Duodenal mucosa (tissue), 2 donors: ENCODE results near the gene ROBO1.

Source experiments
- H3K27ac ChIP-seq: one replicate; pipeline ENCODE4 v1.7.0; 2013; ENCODE audit warnings: low read depth, low read length
- H3K27me3 ChIP-seq, 2 donors: one replicate each; pipeline ENCODE4 v1.7.0; 2013; ENCODE audit warnings: low read length in 2 of 2, control low read depth in 1 of 2; ENCODE audit not compliant: insufficient read depth in 2 of 2, control insufficient read depth in 1 of 2
- H3K36me3 ChIP-seq, 2 donors: one replicate each; pipeline ENCODE4 v1.7.0; 2013; ENCODE audit warnings: low read length in 2 of 2, control low read depth in 1 of 2; ENCODE audit not compliant: insufficient read depth in 2 of 2, control insufficient read depth in 1 of 2
- H3K4me1 ChIP-seq, 2 donors: one replicate each; pipeline ENCODE4 v1.7.0; 2013; ENCODE audit warnings: low read length in 2 of 2, control low read depth in 1 of 2; ENCODE audit not compliant: insufficient read depth in 2 of 2, control insufficient read depth in 1 of 2
- H3K4me3 ChIP-seq, 2 donors: one replicate each; pipeline ENCODE4 v1.7.0; 2013; ENCODE audit warnings: low read length in 2 of 2, low read depth in 1 of 2
- H3K9ac ChIP-seq, 2 donors: one replicate each; pipeline ENCODE4 v1.7.0; 2013; ENCODE audit warnings: low read length in 2 of 2, low read depth in 1 of 2
- H3K9me3 ChIP-seq, 2 donors: one replicate each; pipeline ENCODE4 v1.7.0; 2013; ENCODE audit warnings: low read length in 2 of 2, control low read depth in 1 of 2; ENCODE audit not compliant: control insufficient read depth in 1 of 2

The ROBO1 gene

DNA sequence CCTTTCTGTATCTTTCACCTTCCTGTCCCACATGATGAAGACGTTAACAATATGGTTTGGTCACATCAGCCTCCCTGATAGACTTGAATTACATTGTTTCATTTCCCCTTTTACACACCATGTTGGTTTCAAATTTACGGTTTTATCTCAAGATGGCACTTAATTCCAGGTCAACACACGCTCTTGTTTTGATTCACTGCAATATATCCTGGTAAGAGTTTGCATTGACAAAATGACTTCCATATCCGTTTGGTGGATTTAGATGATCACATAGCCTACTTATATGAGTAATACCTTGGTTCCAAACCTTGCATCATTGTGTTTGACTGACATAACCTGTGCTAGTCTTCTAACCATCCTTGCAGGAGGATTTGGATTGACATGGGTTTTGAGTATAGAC, 499.4 kb downstream of the ROBO1 start:
- Histone ChIP-seq H3K36me3 (no peaks in the 10 kb centered on the region), H3K9me3 (no peaks in the 10 kb centered on the region), H3K9ac (no peak overlapping the region), H3K27ac (no peak overlapping the region), H3K4me1 (no peaks in the 10 kb centered on the region), H3K4me3 (no peak overlapping the region), H3K27me3 (no peaks in the 10 kb centered on the region)

DNA sequence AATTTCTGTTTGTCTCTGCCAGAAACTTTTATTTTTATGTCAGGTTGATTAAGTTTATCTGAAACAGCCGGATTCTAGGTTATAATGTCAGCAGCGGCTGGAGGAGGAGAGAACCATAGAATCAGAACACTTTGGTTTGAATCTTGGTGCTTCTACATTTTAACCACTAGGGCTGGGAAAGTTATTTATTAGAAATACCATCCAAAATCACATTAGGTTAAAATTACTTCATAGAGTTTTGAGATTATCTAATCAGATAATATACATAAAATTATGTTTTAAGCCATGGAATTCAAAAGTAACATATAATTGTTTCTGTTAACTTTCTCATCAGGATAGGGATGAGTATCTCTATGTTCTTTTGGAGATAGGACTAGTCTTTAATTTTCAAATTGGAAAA, 502.9 kb downstream of the ROBO1 start:
- H3K9ac ChIP-seq = no peak overlapping the region
- H3K9me3 ChIP-seq = no peaks in the 10 kb centered on the region
- no peak overlapping the region for H3K27ac ChIP-seq
- H3K36me3 ChIP-seq = no peaks in the 10 kb centered on the region
- H3K27me3 ChIP-seq = no peaks in the 10 kb centered on the region
- H3K4me1 ChIP-seq = no peaks in the 10 kb centered on the region
- no peak overlapping the region for H3K4me3 ChIP-seq

DNA sequence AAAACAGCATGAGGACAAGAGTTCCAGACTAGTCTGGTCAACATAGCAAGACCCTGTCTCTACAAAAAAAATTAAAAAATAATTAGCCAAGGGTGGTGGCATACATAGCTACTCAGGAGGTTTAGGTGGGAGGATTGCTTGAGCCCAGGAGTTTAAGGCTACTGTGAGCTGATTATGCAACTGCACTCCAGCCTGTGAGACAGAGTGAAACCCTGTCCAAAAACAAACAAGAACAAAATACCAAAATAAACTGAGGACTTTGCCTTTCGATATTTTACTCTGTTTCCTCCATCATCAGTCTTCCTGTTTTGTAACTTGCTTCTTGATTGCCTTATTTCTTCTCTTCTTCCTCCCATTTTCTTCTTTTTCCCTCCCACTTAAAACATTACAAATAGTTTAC, 504.4 kb downstream of the ROBO1 start:
- H3K9ac ChIP-seq = no peak overlapping the region
- no peaks in the 10 kb centered on the region for H3K36me3 ChIP-seq
- H3K27me3 ChIP-seq = no peaks in the 10 kb centered on the region
- no peaks in the 10 kb centered on the region for H3K4me1 ChIP-seq
- H3K9me3 ChIP-seq = no peaks in the 10 kb centered on the region
- no peak overlapping the region for H3K27ac ChIP-seq
- H3K4me3 ChIP-seq = no peak overlapping the region

DNA sequence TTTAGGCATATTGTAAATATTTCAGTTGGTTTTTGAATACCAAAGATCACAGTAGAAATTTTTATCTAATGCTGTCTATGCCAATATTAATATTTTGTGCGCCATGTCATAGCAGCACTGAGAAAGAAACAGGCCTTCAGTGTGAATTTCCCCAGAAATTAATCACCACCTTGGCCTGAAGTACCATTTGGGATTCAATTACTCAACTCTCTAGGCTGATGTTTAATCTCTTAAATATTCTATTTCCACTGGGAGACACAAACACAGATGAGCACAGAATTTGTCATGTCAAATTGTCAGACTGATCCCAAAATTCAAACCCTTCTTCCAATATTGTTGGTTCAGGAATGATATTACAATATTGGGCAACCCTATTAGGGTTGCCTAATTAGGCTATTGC, 509.3 kb downstream of the ROBO1 start:
- Histone ChIP-seq H3K27ac (no peak overlapping the region), H3K4me1 (no peaks in the 10 kb centered on the region), H3K36me3 (no peaks in the 10 kb centered on the region), H3K9ac (no peak overlapping the region), H3K27me3 (no peaks in the 10 kb centered on the region), H3K9me3 (no peaks in the 10 kb centered on the region), H3K4me3 (no peak overlapping the region)

DNA sequence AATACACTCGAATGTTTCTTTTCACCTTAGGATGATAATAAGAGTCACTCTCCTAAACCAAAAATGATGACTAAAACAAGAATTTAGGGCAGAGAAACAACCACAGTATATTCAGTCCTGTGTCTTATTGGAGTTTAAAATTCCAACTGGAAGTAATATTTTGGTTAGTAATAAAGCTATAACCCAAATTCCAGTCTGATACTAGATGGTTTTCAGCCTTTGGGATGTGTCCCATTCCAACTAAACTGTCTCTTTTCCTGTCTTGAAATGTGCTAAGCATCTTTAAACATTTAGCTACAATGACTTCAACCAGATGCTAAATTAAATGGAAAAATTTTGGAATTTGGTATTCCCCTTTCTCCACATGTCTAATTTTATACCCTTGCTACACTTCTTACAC, 510.0 kb downstream of the ROBO1 start:
- no peak overlapping the region for H3K27ac ChIP-seq
- no peaks in the 10 kb centered on the region for H3K36me3 ChIP-seq
- no peak overlapping the region for H3K9ac ChIP-seq
- H3K9me3 ChIP-seq = no peaks in the 10 kb centered on the region
- no peak overlapping the region for H3K4me3 ChIP-seq
- no peaks in the 10 kb centered on the region for H3K4me1 ChIP-seq
- H3K27me3 ChIP-seq = no peaks in the 10 kb centered on the region

DNA sequence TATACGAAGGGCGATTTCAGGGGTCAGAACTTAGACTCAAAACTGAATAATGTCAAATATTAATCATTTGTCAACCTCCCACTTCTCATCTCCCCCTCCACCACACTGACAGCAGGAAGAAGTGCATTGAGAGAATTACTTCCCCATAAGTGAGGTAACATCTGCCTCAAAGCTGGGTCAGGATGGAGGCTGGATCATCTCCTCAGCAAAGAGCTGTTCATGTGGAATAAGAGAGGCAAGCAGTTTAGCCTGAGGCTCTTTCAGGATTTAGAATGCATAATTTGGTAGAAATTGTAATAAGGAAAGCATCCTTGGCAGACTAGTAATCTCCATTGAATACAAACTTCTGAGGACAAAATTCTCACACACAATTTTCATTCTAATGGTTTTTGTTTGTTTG, 512.1 kb downstream of the ROBO1 start:
- no peak overlapping the region for H3K27ac ChIP-seq
- no peak overlapping the region for H3K4me3 ChIP-seq
- no peaks in the 10 kb centered on the region for H3K4me1 ChIP-seq
- H3K27me3 ChIP-seq = no peaks in the 10 kb centered on the region
- H3K36me3 ChIP-seq = no peaks in the 10 kb centered on the region
- no peak overlapping the region for H3K9ac ChIP-seq
- no peaks in the 10 kb centered on the region for H3K9me3 ChIP-seq

DNA sequence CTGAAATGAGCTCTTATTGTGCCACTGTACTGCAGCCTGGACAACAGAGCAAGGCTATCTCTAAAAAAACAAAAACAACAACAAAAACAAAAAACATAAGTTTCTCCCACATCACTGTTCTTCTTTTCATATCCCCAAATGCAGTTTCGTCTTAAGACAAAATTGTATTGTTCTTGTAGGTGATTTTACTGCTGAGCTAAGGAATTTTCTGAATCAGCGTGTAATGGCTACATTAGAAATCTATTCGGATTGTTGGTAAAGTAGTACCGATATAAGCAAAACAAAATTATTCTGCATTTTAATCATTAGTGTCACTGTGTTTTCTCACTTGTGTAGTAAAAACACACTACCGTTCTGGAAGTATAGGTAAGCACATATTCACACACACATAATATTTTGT, 512.5 kb downstream of the ROBO1 start:
- Histone ChIP-seq H3K9ac (no peak overlapping the region), H3K36me3 (no peaks in the 10 kb centered on the region), H3K27ac (no peak overlapping the region), H3K4me3 (no peak overlapping the region), H3K9me3 (no peaks in the 10 kb centered on the region), H3K27me3 (no peaks in the 10 kb centered on the region), H3K4me1 (no peaks in the 10 kb centered on the region)

DNA sequence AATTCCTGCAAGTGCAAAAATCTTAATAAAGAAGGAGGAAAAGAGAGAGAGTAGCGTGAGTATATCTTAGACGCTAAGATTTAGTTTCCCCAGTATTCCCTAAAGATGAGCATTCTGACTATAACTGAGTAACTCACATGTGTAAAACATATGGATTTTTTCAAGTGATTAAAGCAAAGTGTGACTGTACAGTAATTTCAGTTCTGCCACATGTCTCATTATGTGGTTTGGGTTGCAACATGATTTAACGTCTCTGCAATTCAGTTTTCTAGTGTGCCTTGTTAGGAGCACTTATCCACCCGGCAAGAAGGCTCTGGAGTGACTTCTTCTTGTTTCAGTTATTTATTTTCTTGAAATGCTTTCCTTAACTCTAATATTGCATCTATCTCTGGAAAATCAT, 514.1 kb downstream of the ROBO1 start:
- Histone ChIP-seq H3K9me3 (no peaks in the 10 kb centered on the region), H3K27me3 (no peaks in the 10 kb centered on the region), H3K27ac (no peak overlapping the region), H3K9ac (no peak overlapping the region), H3K4me1 (no peaks in the 10 kb centered on the region), H3K4me3 (no peak overlapping the region), H3K36me3 (no peaks in the 10 kb centered on the region)

DNA sequence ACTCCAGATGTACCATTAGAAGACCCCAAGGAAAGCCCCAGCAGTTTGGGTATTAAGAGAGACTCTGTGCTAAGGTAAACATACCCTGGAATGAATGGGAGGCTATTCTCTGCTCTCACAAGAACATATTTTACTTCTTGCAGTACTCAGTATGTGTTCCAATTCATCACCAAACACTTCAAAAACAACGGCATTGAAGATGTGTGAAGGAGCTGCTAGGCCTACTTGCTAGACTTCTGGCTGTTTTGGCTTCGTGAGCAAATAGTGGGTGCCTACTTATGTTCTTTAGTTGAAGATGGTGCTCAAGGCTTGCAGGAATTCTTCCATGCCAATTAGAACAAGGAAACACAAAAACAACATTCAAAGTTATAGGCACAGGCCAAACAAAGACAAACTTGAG, 514.5 kb downstream of the ROBO1 start:
- no peak overlapping the region for H3K27ac ChIP-seq
- no peaks in the 10 kb centered on the region for H3K4me1 ChIP-seq
- H3K9ac ChIP-seq = no peak overlapping the region
- no peaks in the 10 kb centered on the region for H3K36me3 ChIP-seq
- no peak overlapping the region for H3K4me3 ChIP-seq
- H3K27me3 ChIP-seq = no peaks in the 10 kb centered on the region
- H3K9me3 ChIP-seq = no peaks in the 10 kb centered on the region

DNA sequence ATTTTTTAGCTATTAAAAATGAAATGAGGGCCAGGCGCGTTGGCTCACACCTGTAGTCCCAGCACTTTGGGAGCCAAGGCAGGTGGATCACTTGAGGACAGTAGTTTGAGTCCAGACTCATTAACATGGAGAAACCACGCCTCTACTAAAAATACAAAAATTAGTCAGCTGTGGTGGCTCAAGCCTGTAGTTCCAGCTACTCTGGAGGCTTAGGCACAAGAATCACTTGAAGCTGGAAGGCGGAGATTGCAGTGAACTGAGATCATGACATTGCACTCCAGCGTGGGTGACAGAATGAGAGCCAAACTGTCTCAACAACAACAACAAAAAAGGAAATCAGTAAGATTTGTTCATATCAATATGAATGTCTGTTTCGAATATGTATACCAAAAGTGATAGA, 517.1 kb downstream of the ROBO1 start:
- no peak overlapping the region for H3K27ac ChIP-seq
- no peak overlapping the region for H3K9ac ChIP-seq
- no peaks in the 10 kb centered on the region for H3K4me1 ChIP-seq

DNA sequence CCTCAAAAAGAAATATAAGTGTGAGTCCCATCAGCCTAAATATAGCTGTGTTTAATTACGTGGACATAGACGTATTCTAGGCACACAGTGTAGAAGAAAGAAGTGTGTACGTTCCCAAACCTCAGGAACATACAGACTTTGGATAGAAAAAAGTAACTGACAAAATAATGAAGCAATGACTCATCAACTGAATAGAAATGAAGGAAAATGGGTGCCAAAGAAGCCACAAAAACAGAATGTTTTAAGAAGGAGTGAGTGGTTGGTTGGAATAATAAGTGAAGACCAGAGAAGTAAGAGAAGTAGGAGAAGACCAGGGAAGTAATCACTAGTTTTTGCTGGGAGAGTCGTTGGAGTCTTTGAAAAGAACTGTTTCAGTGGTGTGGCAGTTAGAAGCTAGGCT, 518.1 kb downstream of the ROBO1 start:
- Histone ChIP-seq H3K27ac (no peak overlapping the region), H3K36me3 (no peaks in the 10 kb centered on the region), H3K27me3 (no peaks in the 10 kb centered on the region), H3K4me1 (no peaks in the 10 kb centered on the region), H3K4me3 (no peak overlapping the region), H3K9ac (no peak overlapping the region), H3K9me3 (no peaks in the 10 kb centered on the region)

More for the DNA sequence above, 517.1 kb downstream of the ROBO1 start:
- H3K9me3 ChIP-seq = no peaks in the 10 kb centered on the region
- H3K4me3 ChIP-seq = no peak overlapping the region
- no peaks in the 10 kb centered on the region for H3K27me3 ChIP-seq
- no peaks in the 10 kb centered on the region for H3K36me3 ChIP-seq
